DND-41 (cell line): ENCODE measurements around the gene SBF1.

Experiments used
- ATAC-seq: fragments of 200-7000 bp; cut with Tn5 transposase; 3 replicates; pipeline ENCODE4 v1.9.1; 2021; ENCODE audit warnings: low read depth; ENCODE audit not compliant: insufficient read depth
- DNase-seq: peaks from one replicate; pipeline ENCODE4 v3.0.0-alpha.2; 2020
- H2AFZ ChIP-seq: 2 replicates; pipeline ENCODE4 v1.6.0; 2012; ENCODE audit warnings: low read depth, low read length
- H3K27ac ChIP-seq: 2 replicates; pipeline ENCODE4 v1.5.1; 2012; ENCODE audit warnings: low read length, inconsistent platforms
- H3K27me3 ChIP-seq: fragments of 200-600 bp; sonication (generic); 2 replicates; pipeline ENCODE4 v1.6.0; 2012; ENCODE audit warnings: low read length, mild to moderate bottlenecking, inconsistent platforms; ENCODE audit not compliant: insufficient read depth, poor library complexity
- H3K36me3 ChIP-seq: 2 replicates; pipeline ENCODE4 v1.5.1; 2012; ENCODE audit warnings: low read length, inconsistent platforms; ENCODE audit not compliant: insufficient read depth
- H3K4me1 ChIP-seq: 2 replicates; pipeline ENCODE4 v1.5.1; 2012; ENCODE audit warnings: mild to moderate bottlenecking, low read length; ENCODE audit not compliant: insufficient read depth
- H3K4me2 ChIP-seq: 2 replicates; pipeline ENCODE4 v1.6.0; 2012; ENCODE audit warnings: mild to moderate bottlenecking, moderate library complexity, low read length, inconsistent platforms; ENCODE audit not compliant: insufficient read depth
- H3K4me3 ChIP-seq, 2 experiments: fragments of 200-600 bp in 1 of 2; shearing (Covaris generic) in 1 of 2; 2 replicates each; pipeline ENCODE4 v1.5.1; 2012 to 2016; ENCODE audit warnings: inconsistent platforms in 2 of 2, low read length in 2 of 2, mild to moderate bottlenecking in 2 of 2, low read depth in 1 of 2, moderate library complexity in 1 of 2
- H3K79me2 ChIP-seq: 2 replicates; pipeline ENCODE4 v1.6.0; 2012; ENCODE audit warnings: low read length, inconsistent platforms; ENCODE audit not compliant: insufficient read depth
- H3K9ac ChIP-seq: 2 replicates; pipeline ENCODE4 v1.6.0; 2012; ENCODE audit warnings: low read depth, mild to moderate bottlenecking, inconsistent platforms, low read length, moderate library complexity
- H3K9me3 ChIP-seq: 2 replicates; pipeline ENCODE4 v1.5.1; 2012; ENCODE audit warnings: low read length, moderate library complexity, mild to moderate bottlenecking, inconsistent platforms; ENCODE audit not compliant: insufficient read depth, severe bottlenecking
- H4K20me1 ChIP-seq: 2 replicates; pipeline ENCODE4 v1.6.0; 2012; ENCODE audit warnings: low read length; ENCODE audit not compliant: insufficient read depth
- CTCF ChIP-seq: IDR thresholded peaks from 2 replicates; pipeline ENCODE4 v1.5.1; 2012; ENCODE audit warnings: borderline replicate concordance, low read length, moderate library complexity, mild to moderate bottlenecking; ENCODE audit not compliant: poor library complexity, severe bottlenecking; ENCODE audit errors: extremely low read depth
- EZH2 ChIP-seq: IDR thresholded peaks from 3 replicates; pipeline ENCODE4 v1.6.1; 2012; ENCODE audit warnings: borderline replicate concordance, low read depth, mild to moderate bottlenecking, moderate library complexity, low read length, inconsistent platforms; ENCODE audit not compliant: severe bottlenecking

SBF1 gene

GRCh38 chr22:50523458-50523805, 48.6 kb upstream of the SBF1 start:
- Histone ChIP-seq H3K27me3 (no peaks in the 10 kb centered on the region), H3K4me1 (peaks cover 40% of the 10 kb centered on the region), H3K9me3 (no peaks in the 10 kb centered on the region), H3K9ac (peak overlapping the region; percentile 74; the same call in 1 of the 2 replicates), H2AFZ (no peak overlapping the region), H3K27ac (no peak overlapping the region), H3K79me2 (peaks cover 52% of the 10 kb centered on the region), H3K4me3 (peak overlapping the region in 1 of 2 experiments; percentile 80; a peak in 1 of 4 replicates), H3K4me2 (peak overlapping the region; percentile 98; the same call in 1 of the 2 replicates), H3K36me3 (peaks cover 53% of the 10 kb centered on the region), H4K20me1 (peaks cover 42% of the 10 kb centered on the region)
- DNase-seq: no peak
- no peak for TF ChIP-seq EZH2
- TF ChIP-seq CTCF: no peak
- no peak for ATAC-seq

DNA sequence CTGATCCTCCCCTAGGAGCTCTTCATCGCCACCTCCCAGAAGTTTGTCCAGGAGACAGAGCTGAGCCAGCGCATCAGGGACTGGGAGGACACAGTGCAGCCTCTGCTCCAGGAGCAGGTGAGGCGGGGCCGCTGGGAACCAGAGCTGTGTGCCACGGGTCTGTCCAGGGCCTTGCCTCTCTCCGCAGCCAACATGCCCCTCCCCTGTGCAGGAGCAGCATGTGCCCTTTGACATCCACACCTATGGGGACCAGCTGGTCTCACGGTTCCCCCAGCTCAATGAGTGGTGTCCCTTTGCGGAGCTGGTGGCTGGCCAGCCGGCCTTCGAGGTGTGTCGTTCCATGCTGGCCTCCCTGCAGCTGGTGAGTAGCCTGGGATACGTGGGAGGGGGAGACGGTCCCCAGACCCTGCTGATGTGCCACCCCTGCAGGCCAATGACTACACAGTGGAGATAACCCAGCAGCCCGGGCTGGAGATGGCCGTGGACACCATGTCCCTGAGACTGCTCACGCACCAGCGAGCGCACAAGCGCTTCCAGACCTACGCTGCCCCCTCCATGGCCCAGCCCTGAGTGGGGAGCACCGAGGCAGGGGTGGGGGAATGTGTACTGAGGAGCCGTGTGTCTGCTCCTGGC, 48.1 kb upstream of the SBF1 start:
- no peak overlapping the region for H2AFZ ChIP-seq
- no peak overlapping the region for H3K4me3 ChIP-seq
- no peaks in the 10 kb centered on the region for H3K9me3 ChIP-seq
- peaks cover 58% of the 10 kb centered on the region for H3K36me3 ChIP-seq
- ATAC-seq: no peak
- no peak overlapping the region for H3K27ac ChIP-seq
- DNase-seq: no peak
- no peaks in the 10 kb centered on the region for H3K27me3 ChIP-seq
- no peak overlapping the region for H3K4me2 ChIP-seq
- H4K20me1 ChIP-seq: peaks cover 46% of the 10 kb centered on the region
- H3K9ac ChIP-seq: no peak overlapping the region
- peaks cover 40% of the 10 kb centered on the region for H3K4me1 ChIP-seq
- TF ChIP-seq EZH2: no peak
- TF ChIP-seq CTCF: no peak
- peaks cover 52% of the 10 kb centered on the region for H3K79me2 ChIP-seq

DNA sequence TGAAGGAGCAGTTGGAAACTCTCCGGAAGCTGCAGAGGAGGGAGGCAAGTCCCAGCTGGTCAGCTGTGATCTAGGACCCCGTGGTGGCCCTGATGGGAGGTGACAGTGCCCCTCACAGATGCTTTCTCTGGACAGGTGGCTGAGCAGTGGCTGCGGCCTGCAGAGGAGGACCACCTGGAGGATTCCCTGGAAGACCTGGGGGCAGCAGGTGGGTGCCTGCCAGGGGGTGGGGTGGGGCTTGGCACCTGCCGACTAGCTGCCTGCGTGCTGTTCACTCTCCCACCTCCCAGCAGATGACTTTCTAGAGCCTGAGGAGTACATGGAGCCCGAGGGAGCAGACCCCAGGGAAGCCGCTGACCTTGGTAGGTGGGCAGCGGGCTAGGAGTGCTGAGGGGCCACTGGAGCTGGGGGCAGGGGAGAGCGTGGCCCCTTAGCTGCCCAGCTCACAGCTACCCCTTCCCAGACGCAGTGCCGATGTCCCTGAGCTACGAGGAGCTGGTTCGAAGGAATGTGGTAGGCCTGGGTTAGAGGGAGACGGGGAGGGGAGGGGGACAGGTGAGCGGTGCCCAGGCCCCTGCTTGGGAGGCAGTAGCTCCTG, 47.5 kb upstream of the SBF1 start:
- Histone ChIP-seq H3K4me1 (peaks cover 37% of the 10 kb centered on the region), H3K79me2 (peaks cover 57% of the 10 kb centered on the region), H3K9ac (no peak overlapping the region), H4K20me1 (peaks cover 53% of the 10 kb centered on the region), H3K27ac (no peak overlapping the region), H2AFZ (no peak overlapping the region), H3K27me3 (no peaks in the 10 kb centered on the region), H3K4me3 (no peak overlapping the region), H3K4me2 (no peak overlapping the region), H3K36me3 (peaks cover 64% of the 10 kb centered on the region), H3K9me3 (no peaks in the 10 kb centered on the region)
- DNase-seq (no peak), ATAC-seq (no peak)
- TF ChIP-seq CTCF (no peak), EZH2 (no peak)
